GM13977 (cell line): Measurements from ENCODE around the gene ZMPSTE24.

Source experiments
- DNase-seq: peaks from one replicate; pipeline ENCODE4 v3.0.0; 2012; ENCODE audit warnings: low spot score
- CTCF ChIP-seq: IDR thresholded peaks from 2 replicates; pipeline ENCODE4 v1.5.1; 2012; ENCODE audit warnings: mild to moderate bottlenecking, control low read depth; ENCODE audit not compliant: insufficient read depth; ENCODE audit errors: extremely low read depth, missing control alignments
- in situ Hi-C: fragments of 300-500 bp; cut with MboI; formaldehyde crosslinking; loops from one replicate; pipeline ENCODE4 v1.12.0; 2022; ENCODE audit warnings: low sequenced_read_pairs, low pct_unique_long_range_greater_than_20kb, mixed read lengths, inconsistent platforms; ENCODE audit not compliant: unreplicated experiment

Gene ZMPSTE24

DNA sequence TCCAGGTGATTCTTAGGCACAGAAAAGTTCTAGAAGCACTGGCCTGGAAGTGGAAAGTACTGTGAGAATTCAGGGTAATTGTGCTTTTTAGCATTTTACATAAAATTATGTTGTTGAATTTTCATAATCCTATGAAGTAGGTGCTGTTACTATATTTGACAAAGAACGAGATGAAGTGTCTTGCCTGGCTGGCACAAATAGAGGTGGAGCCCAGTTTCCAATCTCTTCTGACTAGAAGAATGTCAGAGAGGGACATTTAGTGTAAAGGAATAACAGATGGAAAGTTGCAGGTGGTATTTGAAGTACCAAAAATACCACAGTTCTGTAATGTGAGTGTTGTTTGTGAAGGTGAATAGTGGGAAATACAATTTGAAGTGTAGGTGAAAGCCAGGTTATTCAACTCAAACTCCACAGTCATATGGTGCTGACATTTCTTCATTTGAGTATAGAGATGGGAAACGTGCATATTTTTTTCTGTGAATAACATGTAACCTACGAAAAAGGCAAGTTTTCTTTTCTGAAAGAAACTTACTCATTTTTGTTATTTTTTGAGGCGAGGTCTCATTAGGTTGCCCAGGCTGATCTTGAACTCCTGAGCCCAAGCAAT, 13.8 kb upstream of the ZMPSTE24 start:
- no peak for DNase-seq
- in situ Hi-C loops, result no loop called here
- no peak for TF ChIP-seq CTCF

DNA sequence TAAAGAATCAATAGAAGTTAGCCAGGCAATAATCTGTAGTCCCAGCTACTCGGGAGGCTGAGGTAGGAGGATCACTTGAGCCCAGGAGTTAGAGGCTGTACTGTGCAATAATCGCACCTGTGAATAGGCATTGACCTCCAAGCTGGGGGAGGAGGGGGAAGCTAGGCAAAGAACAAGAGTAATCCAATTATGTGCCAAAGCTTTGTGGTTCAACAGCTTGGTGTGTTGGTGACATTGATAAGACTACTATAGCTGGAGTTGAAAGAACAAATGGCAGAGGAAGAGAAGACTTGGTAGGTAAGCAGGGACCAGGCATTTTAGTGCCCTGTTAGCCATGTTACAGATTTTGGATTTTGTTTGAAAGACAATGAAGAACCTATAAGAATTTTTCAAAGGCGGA, 12.3 kb upstream of the ZMPSTE24 start:
- no peak for TF ChIP-seq CTCF
- in situ Hi-C loops, result no loop called here
- DNase-seq, result no peak

DNA sequence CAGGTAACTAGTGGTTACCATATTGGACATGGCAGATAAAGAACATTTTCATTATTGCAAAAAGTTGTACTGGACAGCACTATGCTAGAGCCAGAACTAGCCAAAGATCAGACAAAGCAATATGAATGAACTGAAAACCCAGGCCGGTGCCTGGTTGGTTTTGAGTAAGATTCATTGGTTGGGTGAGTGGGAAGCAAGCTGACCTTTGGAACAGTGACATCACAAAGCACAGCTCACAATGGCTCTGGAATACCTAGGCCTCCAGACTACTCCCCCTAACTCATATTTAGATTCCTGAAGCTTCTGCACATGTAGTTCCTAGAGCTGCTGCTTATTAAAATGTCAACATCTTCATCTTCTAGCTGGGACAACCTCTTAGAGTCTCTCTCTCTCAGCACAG, 10.4 kb upstream of the ZMPSTE24 start, which contains the start of gene TMCO2:
Gene TMCO2, plus strand, starts transcription at position 283 of the 400 bp plus-strand sequence. Its CDS starts 57 bp downstream, at position 340.
- no peak for TF ChIP-seq CTCF
- in situ Hi-C loops, result no loop called here
- no peak for DNase-seq

DNA sequence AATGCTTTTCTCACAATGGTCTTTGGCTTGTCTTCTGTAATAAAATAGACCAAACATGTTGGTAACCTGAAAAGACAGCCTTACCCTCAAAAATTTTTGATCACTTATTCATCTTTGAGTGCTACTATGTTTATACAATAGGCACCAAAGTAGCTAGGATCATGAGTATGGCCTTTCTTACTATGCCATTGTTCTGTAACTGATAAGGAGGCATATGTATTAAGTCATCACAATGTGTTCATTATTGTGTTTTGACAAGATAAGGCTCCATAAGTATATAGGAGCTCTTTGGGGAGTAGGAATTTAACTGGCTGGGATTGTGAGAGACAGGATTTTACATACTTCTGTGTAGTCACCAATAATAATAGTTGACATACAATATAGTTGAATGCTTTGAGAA, 9.6 kb upstream of the ZMPSTE24 start:
- in situ Hi-C loops, result no loop called here
- TF ChIP-seq CTCF, result no peak

GRCh38 chr1:40251456-40251855, 6.6 kb upstream of the ZMPSTE24 start:
- no peak for DNase-seq
- TF ChIP-seq CTCF, result no peak
- in situ Hi-C loops, result no loop called here

More for the DNA sequence above, 9.6 kb upstream of the ZMPSTE24 start:
- no peak for DNase-seq

GRCh38 chr1:40252601-40253000, 5.4 kb upstream of the ZMPSTE24 start:
- TF ChIP-seq CTCF, result no peak
- in situ Hi-C loops, result no loop called here
- no peak for DNase-seq
